HEK293 (cell line): ENCODE measurements around the gene COL15A1.

Experiments used
- CTCF ChIA-PET: fragments of 350-600 bp; formaldehyde crosslinking; extraction: SDS; loops from one replicate; lab custom pipeline; 2021; ENCODE audit warnings: antibody characterized with exemption; lab: Yijun Ruan, JAX
- POLR2A ChIA-PET: fragments of 300-600 bp; formaldehyde crosslinking; extraction: SDS; loops from one replicate; lab custom pipeline; 2020; ENCODE audit warnings: antibody characterized with exemption, inconsistent platforms; lab: Yijun Ruan, JAX
- H3K27ac ChIP-seq: fragments of 200-500 bp; sonication (Bioruptor generic); 2 replicates; pipeline ENCODE4 v1.5.1; 2014; ENCODE audit warnings: low read depth, low read length, control low read depth, inconsistent platforms; ENCODE audit errors: extremely low read depth
- H3K36me3 ChIP-seq, 2 experiments: fragments of 200-500 bp in 1 of 2; sonication (Bioruptor generic) in 1 of 2; 1 replicate in 1 of 2; 2 replicates in 1 of 2; pipeline ENCODE4 v1.5.1; 2014 to 2017; ENCODE audit warnings: inconsistent platforms in 2 of 2, low read length in 2 of 2; ENCODE audit not compliant: control insufficient read depth in 2 of 2, insufficient read depth in 1 of 2
- H3K4me1 ChIP-seq: fragments of 200-500 bp; sonication (Bioruptor generic); 2 replicates; pipeline ENCODE4 v1.5.1; 2014; ENCODE audit warnings: mild to moderate bottlenecking, low read length, inconsistent platforms; ENCODE audit not compliant: control insufficient read depth, insufficient read depth
- H3K4me3 ChIP-seq: 2 replicates; pipeline ENCODE4 v1.5.1; 2011; ENCODE audit warnings: low read depth, mild to moderate bottlenecking, control low read depth, low read length, moderate library complexity
- H3K9me3 ChIP-seq: fragments of 200-500 bp; sonication (Bioruptor generic); 2 replicates; pipeline ENCODE4 v1.5.1; 2014; ENCODE audit warnings: low read depth, low read length, inconsistent platforms; ENCODE audit not compliant: control insufficient read depth, insufficient read depth
- GFI1B ChIP-seq: fragments of 450-650 bp; formaldehyde crosslinking; IDR thresholded peaks from 2 replicates; pipeline ENCODE4 v1.5.1; 2016; ENCODE audit warnings: missing biosample characterization, missing genetic modification characterization
- MZF1 ChIP-seq: fragments of 450-650 bp; formaldehyde crosslinking; IDR thresholded peaks from 2 replicates; pipeline ENCODE4 v1.5.1; 2017; ENCODE audit warnings: missing biosample characterization, missing genetic modification characterization, borderline replicate concordance
- ZEB2 ChIP-seq: fragments of 450-650 bp; formaldehyde crosslinking; IDR thresholded peaks from 2 replicates; pipeline ENCODE4 v1.5.1; 2016; ENCODE audit warnings: missing biosample characterization, missing genetic modification characterization
- ZNF114 ChIP-seq: fragments of 450-650 bp; formaldehyde crosslinking; IDR thresholded peaks from 2 replicates; pipeline ENCODE4 v1.5.0; 2017; ENCODE audit warnings: missing biosample characterization, missing genetic modification characterization
- ZNF16 ChIP-seq: fragments of 450-650 bp; formaldehyde crosslinking; IDR thresholded peaks from 2 replicates; pipeline ENCODE4 v1.5.1; 2016; ENCODE audit warnings: low read depth, missing biosample characterization, missing genetic modification characterization
- ZNF23 ChIP-seq: fragments of 450-650 bp; formaldehyde crosslinking; IDR thresholded peaks from 2 replicates; pipeline ENCODE4 v1.5.1; 2016; ENCODE audit warnings: missing biosample characterization, missing genetic modification characterization, borderline replicate concordance
- ZNF311 ChIP-seq: fragments of 450-650 bp; formaldehyde crosslinking; IDR thresholded peaks from 2 replicates; pipeline ENCODE4 v1.5.1; 2017; ENCODE audit warnings: missing biosample characterization, missing genetic modification characterization, borderline replicate concordance
- ZNF324 ChIP-seq: fragments of 450-650 bp; formaldehyde crosslinking; IDR thresholded peaks from 2 replicates; pipeline ENCODE4 v1.5.1; 2016; ENCODE audit warnings: missing biosample characterization, missing genetic modification characterization
- ZNF514 ChIP-seq: fragments of 450-650 bp; formaldehyde crosslinking; IDR thresholded peaks from 2 replicates; pipeline ENCODE4 v1.5.1; 2016; ENCODE audit warnings: missing biosample characterization, missing genetic modification characterization
- ZNF561 ChIP-seq: fragments of 450-650 bp; IDR thresholded peaks from 2 replicates; pipeline ENCODE4 v1.5.1; 2018; ENCODE audit warnings: missing biosample characterization, missing genetic modification characterization, borderline replicate concordance
- ZNF585B ChIP-seq: fragments of 450-650 bp; formaldehyde crosslinking; IDR thresholded peaks from 2 replicates; pipeline ENCODE4 v1.5.1; 2016; ENCODE audit warnings: missing biosample characterization, missing genetic modification characterization
- ZNF629 ChIP-seq: fragments of 450-650 bp; formaldehyde crosslinking; IDR thresholded peaks from 2 replicates; pipeline ENCODE4 v1.5.1; 2017; ENCODE audit warnings: missing biosample characterization, missing genetic modification characterization
- ZNF658 ChIP-seq: fragments of 450-650 bp; formaldehyde crosslinking; IDR thresholded peaks from 2 replicates; pipeline ENCODE4; 2016; ENCODE audit warnings: missing biosample characterization, missing genetic modification characterization
- ZNF777 ChIP-seq: fragments of 450-650 bp; formaldehyde crosslinking; IDR thresholded peaks from 2 replicates; pipeline ENCODE4 v1.5.1; 2017; ENCODE audit warnings: missing biosample characterization, missing genetic modification characterization, borderline replicate concordance
- TF ChIP-seq, protein P1 (sequence below): fragments of 450-650 bp; IDR thresholded peaks from 2 replicates; pipeline ENCODE4 v1.5.1; 2018; ENCODE audit warnings: missing biosample characterization, missing genetic modification characterization
- TF ChIP-seq, protein P2 (sequence below): fragments of 450-650 bp; formaldehyde crosslinking; IDR thresholded peaks from 2 replicates; pipeline ENCODE4 v1.5.1; 2016; ENCODE audit warnings: missing biosample characterization, missing genetic modification characterization
- TF ChIP-seq, protein P3 (sequence below): fragments of 450-650 bp; formaldehyde crosslinking; IDR thresholded peaks from 2 replicates; pipeline ENCODE4 v1.5.1; 2016; ENCODE audit warnings: missing biosample characterization, missing genetic modification characterization, borderline replicate concordance
- TF ChIP-seq, protein P4 (sequence below): fragments of 450-650 bp; IDR thresholded peaks from 2 replicates; pipeline ENCODE4 v1.5.1; 2018; ENCODE audit warnings: missing biosample characterization, mild to moderate bottlenecking, missing genetic modification characterization
- TF ChIP-seq, protein P5 (sequence below): fragments of 450-650 bp; formaldehyde crosslinking; IDR thresholded peaks from 2 replicates; pipeline ENCODE4 v1.5.1; 2016; ENCODE audit warnings: missing biosample characterization, missing genetic modification characterization
- TF ChIP-seq, protein P6 (sequence below): fragments of 450-650 bp; formaldehyde crosslinking; IDR thresholded peaks from 2 replicates; pipeline ENCODE4; 2016; ENCODE audit warnings: missing biosample characterization, missing genetic modification characterization

COL15A1 gene

DNA sequence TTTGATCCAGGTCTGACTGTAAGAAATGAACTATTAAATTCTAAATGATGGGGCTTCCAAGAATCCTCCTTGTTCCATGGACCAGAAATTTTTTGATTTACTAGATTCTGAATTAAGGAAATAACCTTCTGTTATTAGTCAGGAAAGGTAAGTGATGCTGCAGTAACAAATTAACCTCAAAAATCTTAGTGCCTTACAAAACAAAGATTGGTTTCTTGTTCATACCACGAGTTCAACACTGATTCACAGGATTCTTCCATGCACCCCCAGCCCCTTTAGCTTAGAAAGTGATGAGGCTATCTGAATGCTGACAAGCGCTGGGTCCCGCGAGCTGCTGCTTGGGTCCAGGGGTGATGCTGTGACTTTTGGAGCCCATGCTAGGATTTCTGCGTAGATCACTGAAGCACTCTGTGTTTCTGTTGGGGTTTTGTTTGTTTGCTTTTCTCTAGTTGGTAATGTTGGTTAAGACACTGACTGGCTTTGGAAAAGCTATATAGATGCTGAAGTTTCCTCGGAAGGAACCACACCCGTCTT is 52.3 kb downstream of the COL15A1 start (continued):
- TF ChIP-seq ZNF585B (tag by site-specific recombination): no peak
- TF ChIP-seq, all 188 proteins: peak for 0

- TF ChIP-seq, protein P1, sequence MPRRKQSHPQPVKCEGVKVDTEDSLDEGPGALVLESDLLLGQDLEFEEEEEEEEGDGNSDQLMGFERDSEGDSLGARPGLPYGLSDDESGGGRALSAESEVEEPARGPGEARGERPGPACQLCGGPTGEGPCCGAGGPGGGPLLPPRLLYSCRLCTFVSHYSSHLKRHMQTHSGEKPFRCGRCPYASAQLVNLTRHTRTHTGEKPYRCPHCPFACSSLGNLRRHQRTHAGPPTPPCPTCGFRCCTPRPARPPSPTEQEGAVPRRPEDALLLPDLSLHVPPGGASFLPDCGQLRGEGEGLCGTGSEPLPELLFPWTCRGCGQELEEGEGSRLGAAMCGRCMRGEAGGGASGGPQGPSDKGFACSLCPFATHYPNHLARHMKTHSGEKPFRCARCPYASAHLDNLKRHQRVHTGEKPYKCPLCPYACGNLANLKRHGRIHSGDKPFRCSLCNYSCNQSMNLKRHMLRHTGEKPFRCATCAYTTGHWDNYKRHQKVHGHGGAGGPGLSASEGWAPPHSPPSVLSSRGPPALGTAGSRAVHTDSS (tag by site-specific recombination): no peak
- TF ChIP-seq, protein P2, sequence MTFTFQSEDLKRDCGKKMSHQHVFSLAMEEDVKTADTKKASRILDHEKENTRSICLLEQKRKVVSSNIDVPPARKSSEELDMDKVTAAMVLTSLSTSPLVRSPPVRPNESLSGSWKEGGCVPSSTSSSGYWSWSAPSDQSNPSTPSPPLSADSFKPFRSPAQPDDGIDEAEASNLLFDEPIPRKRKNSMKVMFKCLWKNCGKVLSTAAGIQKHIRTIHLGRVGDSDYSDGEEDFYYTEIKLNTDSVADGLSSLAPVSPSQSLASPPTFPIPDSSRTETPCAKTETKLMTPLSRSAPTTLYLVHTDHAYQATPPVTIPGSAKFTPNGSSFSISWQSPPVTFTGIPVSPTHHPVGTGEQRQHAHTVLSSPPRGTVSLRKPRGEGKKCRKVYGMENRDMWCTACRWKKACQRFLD: no peak
- TF ChIP-seq, protein P3, sequence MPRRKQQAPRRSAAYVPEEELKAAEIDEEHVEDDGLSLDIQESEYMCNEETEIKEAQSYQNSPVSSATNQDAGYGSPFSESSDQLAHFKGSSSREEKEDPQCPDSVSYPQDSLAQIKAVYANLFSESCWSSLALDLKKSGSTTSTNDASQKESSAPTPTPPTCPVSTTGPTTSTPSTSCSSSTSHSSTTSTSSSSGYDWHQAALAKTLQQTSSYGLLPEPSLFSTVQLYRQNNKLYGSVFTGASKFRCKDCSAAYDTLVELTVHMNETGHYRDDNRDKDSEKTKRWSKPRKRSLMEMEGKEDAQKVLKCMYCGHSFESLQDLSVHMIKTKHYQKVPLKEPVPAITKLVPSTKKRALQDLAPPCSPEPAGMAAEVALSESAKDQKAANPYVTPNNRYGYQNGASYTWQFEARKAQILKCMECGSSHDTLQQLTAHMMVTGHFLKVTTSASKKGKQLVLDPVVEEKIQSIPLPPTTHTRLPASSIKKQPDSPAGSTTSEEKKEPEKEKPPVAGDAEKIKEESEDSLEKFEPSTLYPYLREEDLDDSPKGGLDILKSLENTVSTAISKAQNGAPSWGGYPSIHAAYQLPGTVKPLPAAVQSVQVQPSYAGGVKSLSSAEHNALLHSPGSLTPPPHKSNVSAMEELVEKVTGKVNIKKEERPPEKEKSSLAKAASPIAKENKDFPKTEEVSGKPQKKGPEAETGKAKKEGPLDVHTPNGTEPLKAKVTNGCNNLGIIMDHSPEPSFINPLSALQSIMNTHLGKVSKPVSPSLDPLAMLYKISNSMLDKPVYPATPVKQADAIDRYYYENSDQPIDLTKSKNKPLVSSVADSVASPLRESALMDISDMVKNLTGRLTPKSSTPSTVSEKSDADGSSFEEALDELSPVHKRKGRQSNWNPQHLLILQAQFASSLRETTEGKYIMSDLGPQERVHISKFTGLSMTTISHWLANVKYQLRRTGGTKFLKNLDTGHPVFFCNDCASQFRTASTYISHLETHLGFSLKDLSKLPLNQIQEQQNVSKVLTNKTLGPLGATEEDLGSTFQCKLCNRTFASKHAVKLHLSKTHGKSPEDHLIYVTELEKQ: no peak
- TF ChIP-seq ZNF777 (tag by site-specific recombination) (no peak), ZNF23 (tag by site-specific recombination) (no peak), ZNF16 (no peak), ZNF114 (tag by site-specific recombination) (no peak), ZNF561 (tag by site-specific recombination) (no peak), ZNF629 (tag by site-specific recombination) (no peak), GFI1B (tag by site-specific recombination) (no peak), MZF1 (tag by site-specific recombination) (no peak), ZNF658 (tag by site-specific recombination) (no peak), ZEB2 (tag by site-specific recombination) (no peak), ZNF311 (no peak), ZNF514 (tag by site-specific recombination) (no peak), ZNF324 (tag by site-specific recombination) (no peak)
- TF ChIP-seq, protein P4, sequence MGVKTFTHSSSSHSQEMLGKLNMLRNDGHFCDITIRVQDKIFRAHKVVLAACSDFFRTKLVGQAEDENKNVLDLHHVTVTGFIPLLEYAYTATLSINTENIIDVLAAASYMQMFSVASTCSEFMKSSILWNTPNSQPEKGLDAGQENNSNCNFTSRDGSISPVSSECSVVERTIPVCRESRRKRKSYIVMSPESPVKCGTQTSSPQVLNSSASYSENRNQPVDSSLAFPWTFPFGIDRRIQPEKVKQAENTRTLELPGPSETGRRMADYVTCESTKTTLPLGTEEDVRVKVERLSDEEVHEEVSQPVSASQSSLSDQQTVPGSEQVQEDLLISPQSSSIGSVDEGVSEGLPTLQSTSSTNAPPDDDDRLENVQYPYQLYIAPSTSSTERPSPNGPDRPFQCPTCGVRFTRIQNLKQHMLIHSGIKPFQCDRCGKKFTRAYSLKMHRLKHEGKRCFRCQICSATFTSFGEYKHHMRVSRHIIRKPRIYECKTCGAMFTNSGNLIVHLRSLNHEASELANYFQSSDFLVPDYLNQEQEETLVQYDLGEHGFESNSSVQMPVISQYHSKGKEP (tag by site-specific recombination): no peak
- TF ChIP-seq, protein P5, sequence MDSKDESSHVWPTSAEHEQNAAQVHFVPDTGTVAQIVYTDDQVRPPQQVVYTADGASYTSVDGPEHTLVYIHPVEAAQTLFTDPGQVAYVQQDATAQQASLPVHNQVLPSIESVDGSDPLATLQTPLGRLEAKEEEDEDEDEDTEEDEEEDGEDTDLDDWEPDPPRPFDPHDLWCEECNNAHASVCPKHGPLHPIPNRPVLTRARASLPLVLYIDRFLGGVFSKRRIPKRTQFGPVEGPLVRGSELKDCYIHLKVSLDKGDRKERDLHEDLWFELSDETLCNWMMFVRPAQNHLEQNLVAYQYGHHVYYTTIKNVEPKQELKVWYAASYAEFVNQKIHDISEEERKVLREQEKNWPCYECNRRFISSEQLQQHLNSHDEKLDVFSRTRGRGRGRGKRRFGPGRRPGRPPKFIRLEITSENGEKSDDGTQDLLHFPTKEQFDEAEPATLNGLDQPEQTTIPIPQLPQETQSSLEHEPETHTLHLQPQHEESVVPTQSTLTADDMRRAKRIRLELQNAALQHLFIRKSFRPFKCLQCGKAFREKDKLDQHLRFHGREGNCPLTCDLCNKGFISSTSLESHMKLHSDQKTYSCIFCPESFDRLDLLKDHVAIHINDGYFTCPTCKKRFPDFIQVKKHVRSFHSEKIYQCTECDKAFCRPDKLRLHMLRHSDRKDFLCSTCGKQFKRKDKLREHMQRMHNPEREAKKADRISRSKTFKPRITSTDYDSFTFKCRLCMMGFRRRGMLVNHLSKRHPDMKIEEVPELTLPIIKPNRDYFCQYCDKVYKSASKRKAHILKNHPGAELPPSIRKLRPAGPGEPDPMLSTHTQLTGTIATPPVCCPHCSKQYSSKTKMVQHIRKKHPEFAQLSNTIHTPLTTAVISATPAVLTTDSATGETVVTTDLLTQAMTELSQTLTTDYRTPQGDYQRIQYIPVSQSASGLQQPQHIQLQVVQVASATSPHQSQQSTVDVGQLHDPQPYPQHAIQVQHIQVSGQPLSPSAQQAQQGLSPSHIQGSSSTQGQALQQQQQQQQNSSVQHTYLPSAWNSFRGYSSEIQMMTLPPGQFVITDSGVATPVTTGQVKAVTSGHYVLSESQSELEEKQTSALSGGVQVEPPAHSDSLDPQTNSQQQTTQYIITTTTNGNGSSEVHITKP (tag by site-specific recombination): no peak
- TF ChIP-seq, protein P6, sequence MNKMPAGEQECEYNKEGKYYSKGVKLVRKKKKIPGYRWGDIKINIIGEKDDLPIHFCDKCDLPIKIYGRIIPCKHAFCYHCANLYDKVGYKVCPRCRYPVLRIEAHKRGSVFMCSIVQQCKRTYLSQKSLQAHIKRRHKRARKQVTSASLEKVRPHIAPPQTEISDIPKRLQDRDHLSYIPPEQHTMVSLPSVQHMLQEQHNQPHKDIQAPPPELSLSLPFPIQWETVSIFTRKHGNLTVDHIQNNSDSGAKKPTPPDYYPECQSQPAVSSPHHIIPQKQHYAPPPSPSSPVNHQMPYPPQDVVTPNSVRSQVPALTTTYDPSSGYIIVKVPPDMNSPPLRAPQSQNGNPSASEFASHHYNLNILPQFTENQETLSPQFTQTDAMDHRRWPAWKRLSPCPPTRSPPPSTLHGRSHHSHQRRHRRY (tag by site-specific recombination): no peak
- ChIA-PET CTCF (interaction anchor here (0.7 to 8.8 kb wide), 27 partner anchors 9 to 223 kb away, joined by 3 to 105 read pairs (median 6); partner anchors contain the start of gene TGFBR1), POLR2A (interaction anchor here (2.0 kb wide), 1 partner anchor 10 kb away, joined by 4 read pairs; no protein-coding TSS in a partner anchor)
- Histone ChIP-seq H3K27ac (no peak overlapping the region), H3K4me3 (no peak overlapping the region), H3K9me3 (no peaks in the 10 kb centered on the region), H3K36me3 (no peaks in the 10 kb centered on the region), H3K4me1 (no peaks in the 10 kb centered on the region)
These were observed 53.9 kb downstream of the COL15A1 start for GRCh38 chr9:98997604-98998003.
